Renal pelvis (tissue), 4 donors: ENCODE measurements around the gene TUBB6. TPM values are rescaled to one million over a fixed set of nuclear protein-coding genes. Genes with fewer than 3 reads are reported as not detected.
A peak's percentile ranks its signal among the peaks of the same experiment; 100 is the strongest.

Source experiments
- DNase-seq: peaks from one replicate; pipeline ENCODE4 v3.0.0-alpha.2; 2013
- polyA plus RNA-seq, 3 donors: library from polyadenylated mRNA; unstranded; fragments of 120-200 nt; gene quantifications; one replicate each; pipeline ENCODE4 v1.2.1, GENCODE V29; 2013; ENCODE audit not compliant: insufficient read length in 3 of 3

The TUBB6 gene
- polyA plus RNA-seq, 3 donors: 61.3 to 77.6 (median 70.4) TPM

GRCh38 chr18:12308386-12309100 is 502 bp downstream of the TUBB6 start:
- peak; percentile 64 for DNase-seq

GRCh38 chr18:12309683-12310198 is 1.7 kb downstream of the TUBB6 start:
- DNase-seq: no peak

GRCh38 chr18:12310762-12311161 is 2.7 kb downstream of the TUBB6 start:
- no peak for DNase-seq

DNA sequence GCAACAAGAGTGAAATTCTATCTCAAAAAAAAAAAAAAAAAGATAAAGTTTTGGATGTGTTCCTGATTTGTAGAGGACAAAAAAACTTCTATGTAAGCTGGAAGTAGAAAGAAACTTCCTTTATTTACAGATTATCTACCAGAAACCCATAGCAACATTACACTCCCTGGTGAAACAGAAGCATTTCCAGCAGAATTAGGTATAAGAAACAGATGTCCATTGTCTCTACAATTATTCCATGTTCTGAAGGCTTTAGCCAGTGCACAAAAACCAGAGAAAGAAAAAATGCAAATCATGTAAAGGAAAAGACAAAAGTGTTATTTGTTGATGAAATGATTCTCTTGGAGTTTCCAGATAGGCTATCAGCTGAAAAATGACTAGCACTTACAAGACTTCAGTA is 4.9 kb downstream of the TUBB6 start:
- no peak for DNase-seq

DNA sequence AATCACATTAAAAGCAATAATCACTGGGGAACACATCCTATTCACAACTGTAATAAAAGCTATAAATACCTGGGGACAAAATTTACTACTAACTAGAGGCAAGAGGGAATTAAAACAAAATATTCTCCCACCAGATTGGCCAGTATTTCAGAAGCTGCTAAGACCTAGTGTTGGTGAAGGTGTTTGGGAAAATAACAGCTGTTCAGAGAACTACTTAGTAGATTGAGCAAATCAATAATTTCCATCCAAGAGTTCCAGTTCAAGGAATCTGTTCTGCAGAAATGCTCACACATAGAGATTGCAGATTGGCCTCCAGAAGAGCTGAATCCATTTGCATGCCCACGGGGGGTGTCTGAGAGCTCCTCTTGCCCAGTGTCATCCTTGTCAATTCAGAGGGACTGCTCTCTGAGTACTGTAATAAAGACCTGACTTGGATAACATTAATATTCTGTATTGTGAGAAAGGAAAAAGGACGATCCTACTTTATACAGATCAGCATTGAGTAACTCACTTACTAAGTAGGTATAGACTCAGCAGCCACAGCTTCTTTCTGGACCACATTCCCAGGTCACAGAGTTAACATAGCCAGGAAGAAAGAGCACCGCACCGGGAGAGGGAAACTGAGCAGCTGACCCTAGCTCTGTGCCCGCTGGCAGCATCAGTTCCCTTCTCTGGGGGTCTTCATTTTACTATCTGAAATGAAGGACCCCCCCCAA is 5.6 kb downstream of the TUBB6 start:
- no peak for DNase-seq

DNA sequence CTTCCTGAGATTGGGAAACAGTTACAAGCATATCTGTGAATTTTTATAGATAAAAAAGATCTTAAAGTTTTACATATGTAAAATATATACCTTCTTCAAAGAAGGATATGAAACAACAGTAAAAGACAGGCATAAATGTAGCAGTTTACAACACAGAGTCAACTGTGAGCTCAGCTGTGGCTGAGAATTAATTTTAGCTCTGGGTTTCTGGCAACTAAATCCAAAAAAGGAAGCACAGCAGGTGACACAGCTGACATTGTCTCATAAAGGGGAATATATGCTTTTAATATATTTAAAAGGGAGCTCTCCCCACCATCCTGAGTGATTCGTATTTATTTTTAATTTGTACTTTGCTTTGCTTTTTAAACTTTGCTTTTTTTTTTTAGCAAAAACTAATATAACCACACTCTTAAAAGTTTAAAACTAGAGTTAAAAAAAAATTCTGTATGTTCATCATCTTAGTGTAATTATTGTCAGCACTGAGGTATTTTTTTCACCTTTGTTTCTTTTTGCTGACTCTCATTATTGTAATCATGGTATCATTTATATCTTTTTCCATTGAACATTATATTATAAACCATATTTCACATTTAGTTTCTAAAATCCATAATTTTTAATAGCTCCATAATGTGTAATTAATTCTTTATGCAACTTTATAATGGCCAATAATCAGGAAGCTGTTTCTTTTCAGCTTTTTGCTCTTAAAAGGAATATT is 6.7 kb downstream of the TUBB6 start:
- no peak for DNase-seq

DNA sequence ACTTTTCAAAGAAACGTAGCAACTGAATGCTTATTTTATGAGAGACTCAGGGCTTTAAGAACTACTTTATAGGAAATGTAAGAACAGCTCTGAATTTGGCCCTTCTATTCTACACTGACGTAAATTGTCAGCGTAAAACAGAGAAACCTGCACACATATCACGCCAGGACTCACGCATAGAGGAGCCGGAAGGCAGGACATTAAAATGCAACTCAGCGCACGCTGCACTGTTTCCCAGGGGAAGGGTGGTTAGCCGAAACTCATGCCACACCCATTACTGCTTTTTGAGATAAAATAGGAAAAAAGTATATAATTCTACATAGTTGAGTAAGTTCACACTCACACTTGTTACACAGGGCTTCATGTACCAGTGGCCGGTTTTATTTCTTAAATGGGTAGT is 7.4 kb downstream of the TUBB6 start:
- DNase-seq: no peak

- DNase-seq: no peak
Observed at GRCh38 chr18:12315911-12316310, 7.9 kb downstream of the TUBB6 start.

DNA sequence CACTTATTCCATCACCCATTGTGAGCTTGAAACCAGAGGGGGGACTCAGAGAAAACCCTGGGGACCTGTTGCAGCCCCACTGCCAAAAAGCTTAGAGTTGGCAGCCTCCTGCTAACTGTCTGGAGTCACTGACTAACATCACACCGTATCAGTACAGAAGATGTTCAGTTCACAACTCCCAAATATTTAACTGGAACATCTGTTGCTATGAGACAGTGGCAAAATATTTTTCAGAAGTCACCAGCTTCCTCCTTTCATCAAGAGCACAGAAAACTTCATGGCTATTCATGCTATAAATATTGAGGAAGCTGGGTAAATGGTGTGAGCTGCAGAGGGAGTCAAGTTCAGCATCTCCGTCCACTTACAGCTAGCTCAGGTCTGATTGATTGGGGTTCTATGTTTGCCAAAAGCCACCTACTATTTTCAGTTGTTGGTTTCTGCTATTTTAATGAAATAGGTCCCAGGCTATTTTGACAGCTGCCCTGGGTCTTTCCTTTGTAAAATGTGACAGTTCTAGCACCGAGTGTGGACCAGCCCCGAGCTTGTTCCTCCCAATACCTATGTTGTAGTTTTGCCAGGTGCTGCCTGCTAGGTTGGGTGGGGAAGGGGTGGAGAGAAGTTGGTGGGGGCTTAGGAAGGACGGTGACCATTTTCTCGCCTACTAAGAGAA is 9.8 kb downstream of the TUBB6 start:
- no peak for DNase-seq

- DNase-seq: no peak
Observed at GRCh38 chr18:12318334-12318697, 10.3 kb downstream of the TUBB6 start.

DNA sequence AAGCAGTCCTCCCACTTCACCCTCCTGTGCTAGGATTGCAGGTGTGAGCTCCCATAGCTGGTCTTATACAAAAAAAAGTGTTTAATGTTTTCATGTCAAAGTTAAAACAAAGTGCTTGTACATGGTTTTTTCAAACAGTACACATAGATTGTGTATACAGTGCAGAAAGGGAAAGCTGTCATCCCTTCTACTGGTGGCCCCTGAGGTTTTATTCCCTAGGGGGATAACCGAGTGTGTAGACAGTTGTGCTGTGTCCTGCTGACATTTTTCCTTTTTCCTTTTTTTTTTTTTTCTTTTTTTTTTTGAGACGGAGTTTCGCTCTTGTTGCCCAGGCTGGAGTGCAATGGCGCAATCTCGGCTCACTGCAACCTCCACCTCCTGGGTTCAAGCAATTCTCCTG is 10.8 kb downstream of the TUBB6 start:
- no peak for DNase-seq

DNA sequence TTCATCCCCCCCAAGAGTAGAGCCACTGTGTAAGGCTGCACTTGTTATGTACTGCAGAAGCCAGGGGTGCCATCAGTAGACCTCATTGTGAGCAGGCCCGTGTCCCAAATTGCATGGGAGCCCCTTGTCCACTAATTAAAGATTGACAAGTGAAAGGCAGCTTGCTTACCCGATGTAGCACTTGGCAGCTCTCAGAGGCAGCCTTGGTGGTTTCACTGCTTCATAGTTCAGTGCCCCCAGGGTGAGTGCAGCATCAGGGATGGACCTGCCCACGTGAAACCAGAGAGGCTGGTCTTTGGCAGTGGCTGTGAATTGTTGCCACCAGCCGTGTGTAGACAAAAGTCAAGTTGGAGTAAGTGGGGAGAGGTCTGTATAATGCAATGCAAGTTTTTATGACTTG is 13.3 kb downstream of the TUBB6 start:
- DNase-seq: no peak

GRCh38 chr18:12324991-12325725 is 17.1 kb downstream of the TUBB6 start:
- no peak for DNase-seq

GRCh38 chr18:12325726-12326245 is 17.7 kb downstream of the TUBB6 start:
- DNase-seq: no peak

DNA sequence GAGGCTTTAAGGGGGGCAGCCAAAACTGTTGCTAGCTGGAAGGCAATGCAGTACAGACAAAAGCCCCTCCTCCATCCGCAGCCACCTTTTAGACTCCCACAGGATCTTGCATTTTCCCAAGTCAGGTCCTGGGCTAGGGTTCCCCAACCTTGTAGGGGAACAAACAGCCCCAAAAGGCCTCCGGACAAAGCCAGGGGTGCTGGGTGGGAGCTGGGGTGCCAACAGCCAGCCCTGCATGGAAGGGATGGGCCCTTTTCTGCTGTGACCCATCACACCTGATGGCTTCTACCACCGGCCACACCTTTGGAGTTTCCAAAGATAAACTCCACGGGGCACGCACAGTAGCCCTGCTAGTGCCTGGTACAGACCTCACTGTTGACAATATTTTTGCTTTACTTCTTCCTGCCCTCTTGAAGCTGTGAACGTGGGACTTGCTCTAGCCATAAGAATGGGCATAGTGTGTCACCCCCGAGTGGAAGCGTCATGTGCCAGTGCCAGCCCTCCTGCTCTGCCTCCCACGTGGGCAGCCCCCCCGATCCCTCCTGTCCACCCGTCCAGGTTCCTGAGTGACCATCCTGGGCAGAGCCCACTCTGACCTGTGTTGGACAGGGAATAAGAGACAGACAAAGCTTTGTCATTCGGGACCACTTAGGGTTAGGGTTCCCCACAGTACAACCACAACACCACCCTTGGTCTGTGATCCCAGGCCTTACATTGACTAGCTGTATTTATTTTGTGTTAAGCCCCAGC is 18.8 kb downstream of the TUBB6 start:
- no peak for DNase-seq

- no peak for DNase-seq
Observed at GRCh38 chr18:12327510-12328178, 19.6 kb downstream of the TUBB6 start.

DNA sequence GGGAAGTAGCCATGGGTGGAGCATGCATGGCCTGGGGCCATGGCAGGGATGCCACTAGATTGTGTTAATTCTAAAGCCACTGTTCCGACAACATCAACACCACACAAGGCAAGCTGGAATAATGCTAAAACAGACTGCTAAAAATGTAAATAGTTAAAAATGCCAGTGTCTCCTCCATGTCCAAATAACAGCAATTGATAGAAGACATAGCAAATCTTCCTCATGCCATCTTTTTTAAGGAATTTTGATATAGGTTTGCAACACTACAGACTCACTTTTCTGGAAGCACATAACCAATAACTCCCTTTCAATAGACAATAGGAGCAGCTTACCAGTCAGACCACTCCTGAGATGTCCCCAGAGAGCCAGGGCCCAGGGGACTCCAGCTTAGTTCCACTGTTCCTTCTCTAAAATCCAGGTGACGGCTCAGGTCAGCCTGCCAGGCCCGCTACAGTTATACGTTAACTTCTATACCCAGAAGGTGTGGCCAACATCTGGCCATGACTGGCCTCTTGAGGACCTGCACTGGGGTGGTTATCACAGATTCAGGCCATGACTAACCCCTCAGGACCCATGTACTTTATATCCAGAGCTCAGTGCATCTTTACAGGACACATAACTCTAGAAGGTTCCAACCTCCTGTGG is 20.3 kb downstream of the TUBB6 start:
- DNase-seq: no peak

GRCh38 chr18:12329125-12329698 is 21.2 kb downstream of the TUBB6 start:
- DNase-seq: no peak

- DNase-seq: no peak
Observed at GRCh38 chr18:12330766-12331165, 22.7 kb downstream of the TUBB6 start.
